HG03103 (cell line): ENCODE data around the gene TBC1D16.
"Not testable (repeated sequence)": the region's sequence is repeated elsewhere in the genome, so short reads cannot be mapped to it uniquely, and the experiment has no call there.

Experiments
- ATAC-seq: cut with Tn5 transposase; IDR thresholded peaks from one replicate; pipeline ENCODE4 v1.9.1; 2021; ENCODE audit warnings: low read depth; ENCODE audit not compliant: unreplicated experiment

The TBC1D16 gene

GRCh38 chr17:79977708-79978547, 57.7 kb downstream of the TBC1D16 start:
- no peak for ATAC-seq

GRCh38 chr17:79977161-79977631, 58.5 kb downstream of the TBC1D16 start:
- ATAC-seq: no peak

GRCh38 chr17:79976451-79976850, 59.2 kb downstream of the TBC1D16 start:
- ATAC-seq: no peak

GRCh38 chr17:79975498-79976134, 60.1 kb downstream of the TBC1D16 start:
- ATAC-seq: no peak

- ATAC-seq: no peak
Measured at GRCh38 chr17:79974566-79975497, 60.8 kb downstream of the TBC1D16 start.

GRCh38 chr17:79971651-79972050, 64.0 kb downstream of the TBC1D16 start:
- no peak for ATAC-seq

GRCh38 chr17:79970576-79971068, 65.0 kb downstream of the TBC1D16 start:
- no peak for ATAC-seq

GRCh38 chr17:79969906-79970305, 65.8 kb downstream of the TBC1D16 start:
- ATAC-seq: no peak

- ATAC-seq: no peak
Measured at GRCh38 chr17:79968116-79968515, 67.6 kb downstream of the TBC1D16 start.

GRCh38 chr17:79966681-79967080, 69.0 kb downstream of the TBC1D16 start:
- no peak for ATAC-seq

- ATAC-seq: no peak
Measured at GRCh38 chr17:79965806-79966205, 69.9 kb downstream of the TBC1D16 start.

- not testable (repeated sequence) for ATAC-seq
Measured at GRCh38 chr17:79962467-79962866, 73.2 kb downstream of the TBC1D16 start.

GRCh38 chr17:79961567-79961966, 74.1 kb downstream of the TBC1D16 start:
- ATAC-seq: not testable (repeated sequence)

GRCh38 chr17:79960788-79961522, 74.7 kb downstream of the TBC1D16 start:
- no peak for ATAC-seq

GRCh38 chr17:79959042-79959441, 76.6 kb downstream of the TBC1D16 start:
- ATAC-seq: no peak

GRCh38 chr17:79956853-79957252, 78.8 kb downstream of the TBC1D16 start:
- ATAC-seq: no peak

- not testable (repeated sequence) for ATAC-seq
Measured at GRCh38 chr17:79956441-79956735, 79.3 kb downstream of the TBC1D16 start.

GRCh38 chr17:79955691-79956440, 79.8 kb downstream of the TBC1D16 start:
- no peak for ATAC-seq

- no peak for ATAC-seq
Measured at GRCh38 chr17:79955167-79955549, 80.5 kb downstream of the TBC1D16 start.
